B cell (primary cell): ENCODE results near the gene VANGL1. TPM values are rescaled to one million over a fixed set of nuclear protein-coding genes. Genes with fewer than 3 reads are reported as not detected.

ENCODE experiments used
- ATAC-seq: fragments of 200-7000 bp; cut with Tn5 transposase; one replicate; pipeline ENCODE4 v1.10.0; 2021; ENCODE audit warnings: low read depth, mild to moderate bottlenecking, moderate number of reproducible peaks, moderate library complexity
- CTCF ChIA-PET: fragments of 350-600 bp; sonication (Branson Sonifier 250); formaldehyde crosslinking; loops from one replicate; lab custom pipeline; 2021; ENCODE audit warnings: antibody characterized with exemption, inconsistent platforms; lab: Charles Lee
- POLR2A ChIA-PET: fragments of 350-600 bp; sonication (Branson Sonifier 250); formaldehyde crosslinking; loops from one replicate; lab custom pipeline; 2021; ENCODE audit warnings: antibody characterized with exemption; lab: Charles Lee
- DNase-seq: peaks from one replicate; pipeline ENCODE4 v3.0.0; 2013
- H2AFZ ChIP-seq: 2 replicates; pipeline ENCODE4 v1.6.1; 2012; ENCODE audit warnings: mild to moderate bottlenecking, low read depth, low read length; ENCODE audit not compliant: insufficient read depth, poor library complexity, severe bottlenecking
- H3K27ac ChIP-seq, 2 donors: 1 replicate in 1 of 2; 2 replicates in 1 of 2; pipeline ENCODE4 v1.5.1; 2012 to 2013; ENCODE audit warnings: low read length in 2 of 2, mild to moderate bottlenecking in 2 of 2, moderate library complexity in 1 of 2
- H3K27me3 ChIP-seq, 4 experiments: fragments of 200-600 bp in 1 of 4; sonication (generic) in 1 of 4; replicated peaks in 1 of 4; 1 replicate in 2 of 4; 2 replicates in 2 of 4; pipeline versions ENCODE4 v1.6.1 to v1.7.0; 2013 to 2016; ENCODE audit warnings: low read length in 3 of 4, mild to moderate bottlenecking in 2 of 4, mixed read lengths in 1 of 4, moderate library complexity in 1 of 4; ENCODE audit not compliant: insufficient read depth in 4 of 4, control insufficient read depth in 3 of 4; ENCODE audit errors: control extremely low read depth in 1 of 4
- H3K36me3 ChIP-seq, 2 experiments: replicated peaks in 1 of 2; 1 replicate in 1 of 2; 2 replicates in 1 of 2; pipeline versions ENCODE4 v1.6.1 to v1.7.1; 2013; ENCODE audit warnings: low read length in 1 of 2; ENCODE audit not compliant: insufficient read depth in 2 of 2, control insufficient read depth in 1 of 2; ENCODE audit errors: control extremely low read depth in 1 of 2, extremely low read depth in 1 of 2
- H3K4me1 ChIP-seq, 2 donors: fragments of 200-600 bp in 1 of 2; sonication (generic) in 1 of 2; 1 replicate in 1 of 2; 2 replicates in 1 of 2; pipeline versions ENCODE4 v1.5.1 to v1.6.1; 2013 to 2017; ENCODE audit warnings: low read length in 2 of 2; ENCODE audit not compliant: control insufficient read depth in 2 of 2, insufficient read depth in 2 of 2
- H3K4me2 ChIP-seq: replicated peaks from 2 replicates; pipeline ENCODE3; 2012; ENCODE audit warnings: mild to moderate bottlenecking, low read depth, low read length; ENCODE audit not compliant: poor library complexity, severe bottlenecking
- H3K4me3 ChIP-seq, 5 experiments: fragments of 200-600 bp in 1 of 5; sonication (generic) in 1 of 5; 1 replicate in 3 of 5; 2 replicates in 2 of 5; pipeline versions ENCODE4 v1.5.1 to v1.7.0; 2011 to 2016; ENCODE audit warnings: low read length in 4 of 5, mild to moderate bottlenecking in 4 of 5, low read depth in 2 of 5, control low read depth in 1 of 5, moderate library complexity in 1 of 5; ENCODE audit not compliant: insufficient read depth in 1 of 5; ENCODE audit errors: control extremely low read depth in 1 of 5, extremely low read depth in 1 of 5
- H3K79me2 ChIP-seq: fragments of 200-600 bp; sonication (generic); one replicate; pipeline ENCODE4 v1.6.0; 2016; ENCODE audit warnings: low read length; ENCODE audit not compliant: control insufficient read depth, insufficient read depth
- H3K9ac ChIP-seq: fragments of 200-600 bp; sonication (generic); 2 replicates; pipeline ENCODE4 v1.6.1; 2017; ENCODE audit warnings: mild to moderate bottlenecking, low read length, moderate library complexity
- H3K9me3 ChIP-seq, 3 donors: one replicate each; pipeline versions ENCODE4 v1.6.1 to v1.7.1; 2013; ENCODE audit warnings: low read length in 2 of 3; ENCODE audit not compliant: control insufficient read depth in 2 of 3, insufficient read depth in 1 of 3; ENCODE audit errors: control extremely low read depth in 1 of 3
- H4K20me1 ChIP-seq: 2 replicates; pipeline ENCODE4 v1.6.0; 2012; ENCODE audit warnings: mild to moderate bottlenecking, low read length; ENCODE audit not compliant: insufficient read depth, control insufficient read depth, poor library complexity, severe bottlenecking
- H3K27ac Mint-ChIP-seq: one replicate; pipeline ENCODE4 v1.8.0; 2021; ENCODE audit warnings: mixed read lengths
- H3K27me3 Mint-ChIP-seq: one replicate; pipeline ENCODE4 v1.8.0; 2021; ENCODE audit warnings: mixed read lengths
- H3K4me1 Mint-ChIP-seq: one replicate; pipeline ENCODE4 v1.8.0; 2021; ENCODE audit warnings: mixed read lengths
- H3K4me3 Mint-ChIP-seq: one replicate; pipeline ENCODE4 v1.8.0; 2021; ENCODE audit warnings: mixed read lengths
- H3K9me3 Mint-ChIP-seq: one replicate; pipeline ENCODE4 v1.8.0; 2022; ENCODE audit warnings: mixed read lengths; ENCODE audit not compliant: insufficient read depth
- EZH2 ChIP-seq: IDR thresholded peaks from 2 replicates; pipeline ENCODE4 v1.6.1; 2012; ENCODE audit warnings: borderline replicate concordance, low read depth, mild to moderate bottlenecking, moderate library complexity, low read length; ENCODE audit not compliant: insufficient read depth, poor library complexity, severe bottlenecking
- WGBS: methylation state at CpG from one replicate; pipeline ENCODE4 v1.1.5; 2013; ENCODE audit warnings: missing lambda C conversion rate; ENCODE audit not compliant: insufficient coverage; 5-methylcytosine and 5-hydroxymethylcytosine counted together
- intact Hi-C: fragments of 100-400 bp; cut with micrococcal nuclease; formaldehyde crosslinking; loops from one replicate; pipeline ENCODE4 v1.10.0; 2022
- polyA plus RNA-seq: library from polyadenylated mRNA; depleted of rRNA; stranded (reverse); fragments of >200 nt; gene quantifications from 2 replicates; pipeline ENCODE4 v1.2.3, GENCODE V29; 2012
- total RNA-seq, 2 donors: library from RNA; stranded (reverse); fragments of 120-200 nt in 1 of 2; gene quantifications; 1 replicate in 1 of 2; 2 replicates in 1 of 2; pipeline versions ENCODE4 v1.2.3 to v1.2.4, GENCODE V29; 2013 to 2022
- TF ChIP-seq, protein P1 (sequence below): fragments of 200-600 bp; IDR thresholded peaks from one replicate; pipeline ENCODE4 v1.8.0; 2022; ENCODE audit warnings: antibody characterized with exemption, mild to moderate bottlenecking

Gene VANGL1
- total and polyA plus RNA-seq, 2 donors (not counting 1 experiment from before 2014, with no cell fraction given) = 0.21 to 0.30 TPM

DNA sequence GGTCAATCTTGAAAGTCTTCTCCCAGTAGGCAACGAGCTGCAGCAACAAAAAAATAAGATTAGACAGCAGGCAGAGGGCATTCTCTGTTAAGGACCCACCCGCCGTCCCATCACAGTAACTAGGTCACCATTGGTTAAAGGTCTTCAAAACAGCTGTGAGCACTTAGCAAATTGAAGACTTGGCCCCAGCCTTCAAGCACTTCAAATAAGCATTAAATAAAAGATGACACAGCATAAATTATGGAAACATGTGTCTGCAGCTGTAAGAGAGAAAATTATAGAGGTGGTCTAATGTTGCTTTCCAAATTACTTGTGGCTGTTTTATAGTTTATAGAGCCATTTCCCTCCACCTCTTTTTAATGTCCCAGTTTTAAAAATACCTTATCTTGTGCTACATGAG, 61.2 kb downstream of the VANGL1 start:
- DNase-seq = no peak
- H3K27ac Mint-ChIP-seq = no peak overlapping the region
- CTCF ChIA-PET = no interaction called here
- no peak overlapping the region for H3K4me3 Mint-ChIP-seq
- H3K9ac ChIP-seq = no peak overlapping the region
- H3K79me2 ChIP-seq = no peaks in the 10 kb centered on the region
- WGBS = 85% methylated on average over 3 of the region's 3 CpGs
- no peak overlapping the region for H2AFZ ChIP-seq
- H3K4me2 ChIP-seq = no peak overlapping the region
- peaks cover 8% of the 10 kb centered on the region for H3K27me3 Mint-ChIP-seq
- H3K36me3 ChIP-seq = no peaks in the 10 kb centered on the region
- POLR2A ChIA-PET = no interaction called here
- H3K27ac ChIP-seq = no peak overlapping the region
- intact Hi-C loops = loop anchor here (10.0 kb wide), 1 partner anchor 568 kb away; no protein-coding TSS in a partner anchor
- H3K9me3 ChIP-seq = no peaks in the 10 kb centered on the region
- TF ChIP-seq, protein P1, sequence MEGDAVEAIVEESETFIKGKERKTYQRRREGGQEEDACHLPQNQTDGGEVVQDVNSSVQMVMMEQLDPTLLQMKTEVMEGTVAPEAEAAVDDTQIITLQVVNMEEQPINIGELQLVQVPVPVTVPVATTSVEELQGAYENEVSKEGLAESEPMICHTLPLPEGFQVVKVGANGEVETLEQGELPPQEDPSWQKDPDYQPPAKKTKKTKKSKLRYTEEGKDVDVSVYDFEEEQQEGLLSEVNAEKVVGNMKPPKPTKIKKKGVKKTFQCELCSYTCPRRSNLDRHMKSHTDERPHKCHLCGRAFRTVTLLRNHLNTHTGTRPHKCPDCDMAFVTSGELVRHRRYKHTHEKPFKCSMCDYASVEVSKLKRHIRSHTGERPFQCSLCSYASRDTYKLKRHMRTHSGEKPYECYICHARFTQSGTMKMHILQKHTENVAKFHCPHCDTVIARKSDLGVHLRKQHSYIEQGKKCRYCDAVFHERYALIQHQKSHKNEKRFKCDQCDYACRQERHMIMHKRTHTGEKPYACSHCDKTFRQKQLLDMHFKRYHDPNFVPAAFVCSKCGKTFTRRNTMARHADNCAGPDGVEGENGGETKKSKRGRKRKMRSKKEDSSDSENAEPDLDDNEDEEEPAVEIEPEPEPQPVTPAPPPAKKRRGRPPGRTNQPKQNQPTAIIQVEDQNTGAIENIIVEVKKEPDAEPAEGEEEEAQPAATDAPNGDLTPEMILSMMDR = no peak
- no peak for TF ChIP-seq EZH2
- H3K4me1 ChIP-seq = no peaks in the 10 kb centered on the region
- H3K27me3 ChIP-seq = no peaks in the 10 kb centered on the region
- H3K4me1 Mint-ChIP-seq = no peaks in the 10 kb centered on the region
- H3K9me3 Mint-ChIP-seq = no peaks in the 10 kb centered on the region
- H3K4me3 ChIP-seq = no peak overlapping the region
- no peak for ATAC-seq
- no peaks in the 10 kb centered on the region for H4K20me1 ChIP-seq

DNA sequence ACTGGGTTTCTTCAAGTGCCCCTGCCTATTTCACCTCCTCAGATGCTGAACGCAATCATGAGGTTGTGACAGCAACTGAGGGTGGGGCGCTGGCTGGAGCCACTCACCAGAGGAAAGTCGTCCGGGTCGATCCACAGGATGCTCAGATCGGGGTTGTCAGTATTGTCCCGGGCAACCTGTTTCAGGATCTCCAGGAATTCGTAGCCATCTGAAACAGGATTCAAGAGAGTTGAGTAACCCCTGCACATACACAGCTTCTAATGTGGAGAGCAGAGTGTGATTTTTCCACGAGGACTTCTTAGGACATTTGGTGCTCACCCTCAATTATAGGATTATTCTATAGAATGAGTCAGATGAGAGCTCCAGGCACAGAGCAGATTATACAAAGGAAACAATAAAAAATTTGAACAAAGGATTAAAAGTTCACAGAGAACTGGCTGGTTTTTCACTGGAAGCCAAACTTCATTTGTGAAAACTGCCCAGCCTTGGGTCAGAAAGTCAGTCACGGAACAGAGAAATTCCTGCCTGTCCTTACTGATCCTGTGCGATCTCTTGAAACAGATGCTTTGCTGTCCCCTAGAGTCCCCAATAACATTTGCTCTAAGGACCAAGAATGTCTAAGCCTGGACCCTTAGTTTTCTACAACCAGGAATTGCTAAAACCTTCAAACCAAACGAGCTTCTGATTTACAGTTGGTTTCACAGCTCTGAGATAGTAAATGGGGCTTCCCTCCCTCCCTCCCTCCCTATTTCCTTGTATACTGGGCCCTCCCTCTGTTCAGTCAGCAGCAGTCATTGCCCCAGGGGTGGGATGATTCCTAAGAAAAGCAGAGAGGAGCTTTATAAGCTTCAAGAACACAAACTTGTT, 63.5 kb downstream of the VANGL1 start:
- POLR2A ChIA-PET = no interaction called here
- 96% methylated on average over 10 of the region's 12 CpGs for WGBS
- Histone ChIP-seq H3K79me2 (no peaks in the 10 kb centered on the region), H3K9ac (no peak overlapping the region), H2AFZ (no peak overlapping the region), H3K27ac (no peak overlapping the region), H3K4me2 (no peak overlapping the region), H3K4me3 (no peak overlapping the region), H4K20me1 (no peaks in the 10 kb centered on the region), H3K27me3 (peaks cover 0 to 2% (median 0%) of the 10 kb centered on the region in 4 experiments), H3K9me3 (no peaks in the 10 kb centered on the region), H3K4me1 (no peaks in the 10 kb centered on the region), H3K36me3 (no peaks in the 10 kb centered on the region)
- H3K27me3 Mint-ChIP-seq = peaks cover 11% of the 10 kb centered on the region
- TF ChIP-seq, protein P1 = no peak
- TF ChIP-seq EZH2 = no peak
- no peaks in the 10 kb centered on the region for H3K4me1 Mint-ChIP-seq
- DNase-seq (no peak), ATAC-seq (no peak)
- CTCF ChIA-PET = interaction anchor here (1.2 to 1.3 kb wide), 2 partner anchors 32 to 112 kb away, joined by 3 read pairs; no protein-coding TSS in a partner anchor
- no peak overlapping the region for H3K4me3 Mint-ChIP-seq
- no peak overlapping the region for H3K27ac Mint-ChIP-seq
- intact Hi-C loops = loop anchor here (10.0 kb wide), 1 partner anchor 571 kb away; no protein-coding TSS in a partner anchor
- H3K9me3 Mint-ChIP-seq = no peaks in the 10 kb centered on the region
